SU-DHL-6 (cell line): Measurements from ENCODE around the gene PITPNM3.

Source experiments
- H2AFZ ChIP-seq: fragments of 200-600 bp; sonication (generic); 2 replicates; pipeline ENCODE4 v1.6.1; 2014; ENCODE audit warnings: low read depth, mild to moderate bottlenecking, moderate library complexity, mixed read lengths, antibody characterized with exemption, low read length; ENCODE audit not compliant: severe bottlenecking
- H3F3A ChIP-seq: fragments of 200-600 bp; shearing (Covaris generic); 2 replicates; pipeline ENCODE4 v1.6.0; 2016; ENCODE audit warnings: antibody characterized with exemption, mild to moderate bottlenecking; ENCODE audit not compliant: insufficient read depth
- H3K27ac ChIP-seq: fragments of 200-600 bp; sonication (generic); 2 replicates; pipeline ENCODE4 v1.5.1; 2016; ENCODE audit warnings: low read depth, mild to moderate bottlenecking, low read length, moderate library complexity, mixed read lengths
- H3K27me3 ChIP-seq: fragments of 200-600 bp; sonication (generic), shearing (Covaris generic); 2 replicates; pipeline ENCODE4 v1.6.0; 2014; ENCODE audit warnings: mild to moderate bottlenecking, low read length
- H3K36me3 ChIP-seq: fragments of 200-600 bp; sonication (generic); 2 replicates; pipeline ENCODE4 v1.6.1; 2014; ENCODE audit warnings: mild to moderate bottlenecking, low read length, mixed read lengths
- H3K4me2 ChIP-seq: fragments of 300-600, 200-600 bp; shearing (Covaris generic), sonication (generic); 2 replicates; pipeline ENCODE4 v1.6.0; 2014; ENCODE audit warnings: low read length, low read depth, mild to moderate bottlenecking; ENCODE audit not compliant: poor library complexity, severe bottlenecking
- H3K4me3 ChIP-seq: fragments of 200-600 bp; sonication (generic); 2 replicates; pipeline ENCODE4 v1.5.1; 2014; ENCODE audit warnings: antibody characterized with exemption, low read length, mild to moderate bottlenecking, mixed read lengths; ENCODE audit not compliant: insufficient read depth, poor library complexity, severe bottlenecking
- H3K79me2 ChIP-seq: fragments of 200-600 bp; sonication (generic); 2 replicates; pipeline ENCODE4 v1.6.1; 2014; ENCODE audit warnings: mild to moderate bottlenecking, low read length, moderate library complexity; ENCODE audit not compliant: insufficient read depth
- H3K9ac ChIP-seq: fragments of 200-600 bp; sonication (generic); 2 replicates; pipeline ENCODE4 v1.7.0; 2014; ENCODE audit warnings: mild to moderate bottlenecking, low read length
- H3K9me2 ChIP-seq: fragments of 200-600 bp; sonication (generic); replicated peaks from 2 replicates; pipeline ENCODE4 v1.6.1; 2014; ENCODE audit warnings: low read length; ENCODE audit not compliant: insufficient read depth
- H3K9me3 ChIP-seq: fragments of 200-600 bp; sonication (generic); 2 replicates; pipeline ENCODE4 v1.6.1; 2014; ENCODE audit warnings: low read length, mixed read lengths; ENCODE audit not compliant: insufficient read depth
- H4K20me1 ChIP-seq: fragments of 200-600 bp; sonication (generic); 2 replicates; pipeline ENCODE4 v1.6.1; 2014; ENCODE audit warnings: low read depth, mild to moderate bottlenecking, antibody characterized with exemption, low read length, moderate library complexity, mixed read lengths
- CTCF ChIP-seq: fragments of 200-600 bp; sonication (generic); IDR thresholded peaks from one replicate; pipeline ENCODE4 v1.5.1; 2017; ENCODE audit warnings: antibody characterized with exemption, mild to moderate bottlenecking, low read length, moderate library complexity; ENCODE audit not compliant: insufficient read depth, poor library complexity, severe bottlenecking
- EZH2phosphoT487 ChIP-seq: fragments of 200-600 bp; sonication (generic), shearing (Covaris generic); conservative IDR thresholded peaks from 2 replicates; pipeline ENCODE4 v1.6.1; 2018; ENCODE audit warnings: mild to moderate bottlenecking, antibody characterized with exemption, low read length, moderate library complexity, mixed read lengths

The PITPNM3 gene

GRCh38 chr17:6557040-6557438 is 684 bp upstream of the PITPNM3 start:
- no peaks in the 10 kb centered on the region for H3K79me2 ChIP-seq
- no peaks in the 10 kb centered on the region for H3F3A ChIP-seq
- H3K4me2 ChIP-seq, result no peak overlapping the region
- H3K27me3 ChIP-seq, result no peaks in the 10 kb centered on the region
- no peak for TF ChIP-seq CTCF
- TF ChIP-seq EZH2phosphoT487, result no peak
- H3K27ac ChIP-seq, result no peak overlapping the region
- H3K9me2 ChIP-seq, result no peaks in the 10 kb centered on the region
- H3K36me3 ChIP-seq, result no peaks in the 10 kb centered on the region
- H4K20me1 ChIP-seq, result no peaks in the 10 kb centered on the region
- H3K9me3 ChIP-seq, result no peaks in the 10 kb centered on the region
- H3K9ac ChIP-seq, result no peak overlapping the region
- no peak overlapping the region for H2AFZ ChIP-seq
- no peak overlapping the region for H3K4me3 ChIP-seq

- Histone ChIP-seq H3K9me2 (no peaks in the 10 kb centered on the region), H3K4me2 (no peak overlapping the region), H3K27me3 (no peaks in the 10 kb centered on the region), H3K9ac (no peak overlapping the region), H3K27ac (no peak overlapping the region), H3K79me2 (no peaks in the 10 kb centered on the region), H4K20me1 (no peaks in the 10 kb centered on the region), H3F3A (no peaks in the 10 kb centered on the region), H3K36me3 (no peaks in the 10 kb centered on the region), H3K9me3 (no peaks in the 10 kb centered on the region), H2AFZ (no peak overlapping the region), H3K4me3 (no peak overlapping the region)
- no peak for TF ChIP-seq EZH2phosphoT487
- TF ChIP-seq CTCF, result no peak
Observed at GRCh38 chr17:6555331-6556120, 829 bp downstream of the PITPNM3 start.

GRCh38 chr17:6554871-6555330 is 1.5 kb downstream of the PITPNM3 start:
- no peaks in the 10 kb centered on the region for H3F3A ChIP-seq
- H3K4me3 ChIP-seq, result no peak overlapping the region
- no peaks in the 10 kb centered on the region for H4K20me1 ChIP-seq
- H3K9ac ChIP-seq, result no peak overlapping the region
- H3K4me2 ChIP-seq, result no peak overlapping the region
- TF ChIP-seq CTCF (no peak), EZH2phosphoT487 (no peak)
- H3K36me3 ChIP-seq, result no peaks in the 10 kb centered on the region
- H3K9me2 ChIP-seq, result no peaks in the 10 kb centered on the region
- H2AFZ ChIP-seq, result no peak overlapping the region
- H3K27me3 ChIP-seq, result no peaks in the 10 kb centered on the region
- no peaks in the 10 kb centered on the region for H3K79me2 ChIP-seq
- H3K9me3 ChIP-seq, result no peaks in the 10 kb centered on the region
- H3K27ac ChIP-seq, result no peak overlapping the region
